ENCODE data around the gene R3HDM2.

R3HDM2 gene

DNA sequence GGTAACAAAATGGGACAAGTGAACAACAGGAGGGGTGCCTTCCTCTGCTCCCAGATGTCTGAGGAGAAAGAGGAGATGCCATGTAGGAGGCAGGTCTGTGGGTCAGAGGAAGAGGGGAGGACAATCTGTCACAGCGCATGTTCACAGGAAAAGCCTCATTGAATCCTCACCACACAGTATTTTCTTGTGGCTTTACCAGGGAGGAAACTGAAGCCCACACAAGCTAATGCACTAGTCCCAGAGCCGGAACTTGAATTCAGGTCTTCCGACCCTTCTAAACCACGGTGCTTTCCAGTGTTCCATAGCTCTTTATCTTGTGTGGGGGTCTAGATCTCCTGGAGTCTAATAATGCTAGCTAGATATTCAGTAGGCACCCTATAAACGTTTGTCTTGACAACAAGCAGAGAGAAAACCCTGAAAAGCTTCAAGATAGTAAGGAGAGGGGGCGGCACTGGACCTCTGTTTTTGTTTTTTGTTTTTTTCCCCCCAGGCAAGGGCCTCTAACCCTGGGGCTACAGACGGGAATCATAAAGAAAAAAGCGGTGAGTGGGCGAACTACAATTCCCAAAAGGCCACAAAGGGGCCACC lies 201.7 kb downstream of the R3HDM2 start:
- no peak for DNase-seq (ENCODE audit: low read depth)

- no peak for DNase-seq (ENCODE audit: low read depth)
These were observed 203.3 kb downstream of the R3HDM2 start for GRCh38 chr12:57227315-57228115.

DNA sequence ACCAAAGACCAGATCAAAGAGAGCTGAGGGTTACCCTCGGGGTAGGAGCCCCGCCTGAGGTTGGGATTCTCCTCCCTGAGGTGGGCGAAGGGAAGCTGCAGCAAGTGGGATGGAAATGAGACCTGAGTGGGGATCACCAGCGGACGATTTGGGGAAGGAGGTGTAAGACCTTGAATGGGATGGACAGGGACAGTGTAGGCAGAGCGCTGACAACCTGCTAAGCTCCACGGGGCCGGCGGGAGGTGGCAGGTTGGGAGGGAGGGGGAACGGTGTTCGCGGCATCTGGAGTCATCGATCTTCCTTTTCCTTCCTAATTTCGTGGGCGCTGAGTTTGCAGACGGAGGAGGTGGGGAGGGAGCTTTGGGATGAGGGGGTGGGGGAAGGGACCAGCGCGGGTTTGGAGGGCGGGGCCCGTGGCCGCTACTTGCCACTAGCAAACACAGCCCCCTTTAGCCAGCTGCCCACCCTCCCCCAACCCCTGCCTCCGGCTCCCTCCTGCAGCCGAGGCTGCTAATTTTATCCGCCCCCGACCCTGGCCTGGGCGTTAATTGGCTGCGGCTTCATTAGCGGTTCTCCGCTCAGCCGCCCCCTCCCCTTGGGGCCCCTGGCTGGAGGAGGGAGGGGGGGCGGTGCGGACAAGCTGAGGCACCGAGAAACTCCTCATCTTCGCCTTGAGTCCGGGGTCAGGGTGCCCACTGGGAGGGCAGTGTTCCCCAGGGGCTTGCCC lies 204.1 kb downstream of the R3HDM2 start:
- DNase-seq (ENCODE audit: low read depth), result no peak

DNA sequence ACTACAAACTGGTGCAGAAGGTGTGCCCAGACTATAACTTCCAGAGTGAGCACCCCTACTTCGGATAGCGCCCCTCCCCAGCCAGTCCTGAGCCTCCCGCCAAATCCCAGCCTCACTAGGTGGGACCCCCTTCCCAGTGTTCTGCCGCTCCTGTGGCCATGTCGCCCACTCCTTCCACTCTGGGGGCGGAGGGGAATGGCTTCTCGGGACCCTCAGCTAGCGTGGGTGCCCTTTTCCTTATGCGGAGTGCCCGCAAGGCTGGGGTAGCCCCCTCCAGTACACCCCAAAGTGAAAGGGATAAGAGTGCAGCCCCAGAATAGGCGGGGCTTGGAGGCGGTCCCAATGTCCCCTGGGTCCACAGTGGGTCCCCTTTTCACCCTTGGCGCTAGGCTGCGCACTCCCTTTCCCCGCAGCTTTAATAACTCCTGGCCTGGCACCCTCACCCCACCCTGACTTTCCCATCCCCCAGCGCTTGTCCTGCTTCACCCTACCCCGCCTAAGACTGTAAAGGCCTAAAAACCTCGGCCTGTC lies 205.1 kb downstream of the R3HDM2 start:
- DNase-seq (ENCODE audit: low read depth), result no peak

- DNase-seq (ENCODE audit: low read depth), result no peak
These were observed 205.7 kb downstream of the R3HDM2 start for GRCh38 chr12:57224973-57225679.

DNA sequence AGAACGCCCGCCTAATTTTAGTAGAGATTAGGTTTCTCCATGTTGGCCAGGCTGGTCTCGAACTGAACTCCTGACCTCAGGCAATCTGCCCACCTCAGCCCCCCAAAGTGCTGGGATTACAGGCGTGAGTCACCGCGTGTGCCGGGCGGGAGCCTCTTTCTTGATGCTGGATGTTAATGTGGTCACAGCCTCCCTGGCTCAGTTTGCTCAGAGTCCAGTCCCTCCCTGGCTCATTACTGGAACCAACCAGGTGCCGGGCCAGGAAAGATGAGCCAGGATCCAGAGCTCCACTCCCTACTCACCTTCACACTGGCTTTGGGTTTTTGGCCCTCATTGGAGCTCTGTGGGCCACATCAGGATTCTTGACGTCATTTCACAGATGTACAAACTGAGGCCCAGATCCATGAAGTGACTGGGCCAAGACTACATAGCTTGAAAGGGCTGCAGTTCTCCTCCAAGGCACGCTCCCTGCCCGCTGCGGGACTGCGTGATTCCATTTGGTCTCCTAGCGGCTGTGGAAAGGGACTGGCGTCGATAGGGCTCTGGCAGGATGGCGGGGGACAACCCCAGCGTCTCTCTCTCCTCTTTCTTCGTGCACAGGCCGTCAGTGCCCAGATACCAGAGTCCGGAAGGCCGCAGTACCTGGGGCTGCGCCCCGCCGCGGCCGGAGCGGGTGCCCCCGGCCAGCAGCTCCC lies 206.4 kb downstream of the R3HDM2 start:
- DNase-seq (ENCODE audit: low read depth), result no peak

- no peak for DNase-seq (ENCODE audit: low read depth)
These were observed 207.4 kb downstream of the R3HDM2 start for GRCh38 chr12:57223191-57224165.

DNA sequence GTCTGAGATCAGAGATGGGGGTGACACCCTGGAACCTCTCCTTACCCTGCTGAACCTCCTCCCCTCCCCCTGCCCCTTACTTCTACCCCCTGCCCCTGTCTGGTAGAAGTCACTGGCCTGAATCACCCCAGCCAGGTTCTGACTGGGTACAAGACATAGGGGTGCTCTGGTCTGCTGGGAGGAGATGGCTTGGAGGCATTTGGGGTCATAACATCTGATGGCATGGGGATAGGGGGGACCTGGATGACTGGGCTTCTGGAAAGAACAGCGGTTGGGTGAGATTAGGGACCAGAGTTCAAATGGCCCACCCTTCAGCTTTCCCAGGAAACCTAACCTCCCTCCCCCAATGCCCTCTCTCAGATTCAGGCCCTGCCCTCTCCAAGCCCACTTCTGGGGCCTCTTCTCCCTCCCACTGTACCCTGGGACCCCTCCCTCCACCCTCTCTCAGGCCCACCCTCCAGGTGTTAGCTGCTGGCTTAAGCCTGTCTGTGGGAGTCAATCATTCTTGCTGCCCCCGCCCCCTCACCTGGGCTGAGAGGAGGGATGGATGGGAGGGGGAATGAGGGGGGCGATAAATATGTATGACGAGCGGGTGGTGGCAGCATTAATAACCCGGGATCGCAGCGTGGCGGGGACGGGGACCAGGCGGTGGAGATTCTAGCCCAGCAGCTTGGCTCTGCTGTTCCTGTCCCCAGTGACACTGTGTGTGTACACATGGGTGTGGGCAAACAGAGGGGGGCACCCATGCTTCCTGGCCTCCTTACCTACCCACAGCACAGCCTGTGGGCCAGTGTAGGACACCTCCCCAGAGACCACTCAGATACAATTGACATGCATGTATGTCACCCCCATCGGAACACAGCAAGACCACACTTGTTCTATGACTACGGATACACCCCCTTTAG lies 208.3 kb downstream of the R3HDM2 start:
- no peak for DNase-seq (ENCODE audit: low read depth)

DNA sequence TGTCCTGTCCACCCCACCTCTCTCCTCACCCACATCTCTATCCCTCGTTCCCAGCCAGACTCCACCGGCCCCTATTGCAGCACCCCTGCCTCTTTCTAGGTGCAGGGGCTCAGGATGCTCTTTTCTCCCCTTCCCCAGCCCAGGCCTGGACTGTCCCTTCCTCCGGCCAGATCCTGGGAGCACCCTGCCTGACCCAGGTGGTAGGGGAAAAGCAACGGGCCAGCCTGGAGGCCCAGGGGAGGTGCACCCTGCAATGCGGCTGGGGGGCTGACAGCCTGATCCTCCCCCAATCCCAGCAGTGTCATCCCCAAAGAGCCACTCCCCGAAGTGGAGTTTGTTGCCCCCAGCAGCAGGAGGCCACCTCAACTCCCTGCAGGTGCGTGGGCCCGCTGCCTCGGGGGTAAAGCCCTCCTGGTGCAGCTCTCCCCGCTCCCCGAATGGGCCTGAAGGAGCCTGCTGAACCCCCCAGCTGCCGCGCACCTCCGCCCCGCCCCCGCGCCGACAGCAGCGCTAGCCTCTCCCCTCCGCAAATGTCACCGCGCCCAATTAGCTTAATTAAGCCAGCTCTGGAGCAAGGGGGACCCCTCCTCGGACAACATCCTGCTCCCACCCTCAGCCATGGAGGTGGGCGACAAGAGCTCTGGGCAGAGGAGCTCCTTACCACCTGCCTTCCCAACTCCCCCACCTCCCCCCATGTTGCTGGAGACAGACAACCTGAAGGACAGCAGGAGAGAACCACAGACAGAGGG lies 209.5 kb downstream of the R3HDM2 start:
- DNase-seq (ENCODE audit: low read depth), result no peak

DNA sequence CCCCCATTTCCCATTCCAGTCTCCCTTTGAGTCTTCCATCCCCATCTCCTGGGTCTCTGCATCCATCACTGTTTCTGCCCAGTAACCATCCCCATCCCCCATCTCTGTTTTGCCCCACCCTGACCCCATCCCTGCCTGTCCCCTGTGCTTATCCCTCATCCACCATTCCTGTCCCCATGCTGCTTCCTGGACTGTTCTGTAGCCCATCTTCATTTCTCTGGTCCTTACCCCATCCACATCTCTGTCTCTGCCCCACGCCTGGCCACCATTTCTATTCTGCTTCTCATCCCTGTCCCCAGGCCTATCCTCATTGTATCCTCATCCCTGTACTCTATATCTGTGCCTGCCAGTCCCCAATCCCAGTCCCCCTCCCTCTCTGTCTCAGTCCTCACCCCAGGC lies 210.1 kb downstream of the R3HDM2 start:
- DNase-seq (ENCODE audit: low read depth), result no peak

GRCh38 chr12:57219993-57220754 lies 210.7 kb downstream of the R3HDM2 start:
- DNase-seq (ENCODE audit: low read depth), result no peak

- no peak for DNase-seq (ENCODE audit: low read depth)
These were observed 211.4 kb downstream of the R3HDM2 start for GRCh38 chr12:57219205-57219992.

GRCh38 chr12:57218030-57218853 lies 212.6 kb downstream of the R3HDM2 start:
- no peak for DNase-seq (ENCODE audit: low read depth)

DNA sequence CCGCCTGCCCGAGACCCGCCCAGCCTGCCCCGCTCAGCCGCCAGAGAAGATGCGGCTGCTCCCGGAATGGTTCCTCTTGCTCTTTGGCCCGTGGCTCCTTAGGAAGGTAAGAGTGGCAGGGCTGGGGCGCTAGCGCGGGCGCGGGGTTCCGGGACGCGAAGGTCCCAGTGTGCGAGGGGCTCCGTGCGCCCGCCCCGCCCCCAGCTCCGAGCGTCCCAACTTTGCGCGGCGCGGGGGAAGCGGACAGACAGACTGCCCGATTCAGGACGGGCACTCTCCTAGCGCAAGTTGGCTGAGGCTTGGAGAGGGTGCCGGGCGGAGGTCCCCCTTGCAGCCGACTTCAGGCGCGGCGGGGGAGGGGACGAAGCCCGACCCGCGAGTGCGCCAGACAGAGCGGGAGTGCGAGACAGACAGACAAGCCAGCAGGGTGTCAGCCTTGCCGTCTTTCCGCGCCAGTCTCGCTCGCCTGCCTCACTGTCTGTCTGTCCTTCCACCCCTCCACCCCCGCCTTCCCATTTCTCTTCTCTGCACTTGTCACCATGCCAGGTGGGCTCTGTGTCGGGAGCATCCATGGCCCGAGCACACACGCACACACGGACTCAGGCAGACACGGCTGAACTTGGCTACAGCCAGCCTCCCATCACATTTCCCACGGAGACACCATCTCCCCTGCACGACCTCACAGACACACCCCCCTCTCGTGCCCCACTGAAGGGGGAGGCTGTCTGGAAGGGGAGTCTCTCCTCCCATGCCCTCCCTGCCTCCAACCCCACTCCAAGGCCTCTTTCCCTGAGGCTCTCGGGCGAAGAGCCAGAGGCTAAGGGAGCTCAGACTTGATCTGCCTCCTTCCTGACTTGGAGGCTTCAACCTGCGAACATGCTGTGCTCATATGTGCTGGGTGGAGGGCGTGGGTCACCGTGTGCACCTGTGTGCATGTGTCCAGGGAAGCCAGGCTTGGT lies 213.6 kb downstream of the R3HDM2 start:
- DNase-seq (ENCODE audit: low read depth), result no peak

Measured in stimulated activated CD8-positive, alpha-beta memory T cell treated with anti-CD3 and anti-CD28 coated beads, Interleukin-15, amount 100 ng/mL, for 24 hours (primary cell).